Colonic mucosa (tissue), 4 donors: ENCODE data around the gene CREBL2. TPM values are rescaled to one million over a fixed set of nuclear protein-coding genes. Genes with fewer than 3 reads are reported as not detected.
"Not testable (repeated sequence)": the region's sequence is repeated elsewhere in the genome, so short reads cannot be mapped to it uniquely, and the experiment has no call there.

Experiments
- DNase-seq: peaks from one replicate; pipeline ENCODE4 v3.0.0-alpha.2; 2020
- H3K27ac ChIP-seq: fragments of 200-600 bp; one replicate; pipeline ENCODE4 v1.8.0; 2021
- H3K27me3 ChIP-seq: fragments of 200-600 bp; one replicate; pipeline ENCODE4 v1.8.0; 2021
- H3K36me3 ChIP-seq: fragments of 200-600 bp; one replicate; pipeline ENCODE4 v1.8.0; 2021
- H3K4me1 ChIP-seq: fragments of 200-600 bp; one replicate; pipeline ENCODE4 v1.8.0; 2021; ENCODE audit warnings: mild to moderate bottlenecking
- H3K4me3 ChIP-seq: fragments of 200-600 bp; one replicate; pipeline ENCODE4 v1.8.0; 2021
- H3K9ac ChIP-seq, 2 donors: one replicate each; pipeline ENCODE4 v1.7.0; 2013; ENCODE audit warnings: control low read depth in 2 of 2, low read depth in 2 of 2, low read length in 2 of 2
- H3K9me3 ChIP-seq: fragments of 200-600 bp; one replicate; pipeline ENCODE4 v1.8.0; 2021
- intact Hi-C: fragments of 100-400 bp; cut with DNase I; formaldehyde crosslinking; loops from one replicate; pipeline ENCODE4 v1.14.1; 2022
- total RNA-seq, 2 donors: library from RNA; stranded (reverse); fragmentation: NEBNext Ultra II Directional in 1 of 2; extraction: Animal tissue kit (Norgen Biotek cat#: 25700) in 1 of 2; gene quantifications; one replicate each; pipeline ENCODE4 v1.2.1, GENCODE V29; 2021
- TF ChIP-seq, protein P1 (sequence below): fragments of 200-600 bp; IDR thresholded peaks from one replicate; pipeline ENCODE4 v1.8.0; 2022; ENCODE audit warnings: antibody characterized with exemption, mild to moderate bottlenecking
- donor health status: healthy.
- donor health status: DM: no; HTN: no; CAD: no.
- donor health status: DM: no; HTN: no; CAD: no.

The CREBL2 gene
- total RNA-seq, 2 donors from 2014 or later: 18.6 to 28.9 TPM

DNA sequence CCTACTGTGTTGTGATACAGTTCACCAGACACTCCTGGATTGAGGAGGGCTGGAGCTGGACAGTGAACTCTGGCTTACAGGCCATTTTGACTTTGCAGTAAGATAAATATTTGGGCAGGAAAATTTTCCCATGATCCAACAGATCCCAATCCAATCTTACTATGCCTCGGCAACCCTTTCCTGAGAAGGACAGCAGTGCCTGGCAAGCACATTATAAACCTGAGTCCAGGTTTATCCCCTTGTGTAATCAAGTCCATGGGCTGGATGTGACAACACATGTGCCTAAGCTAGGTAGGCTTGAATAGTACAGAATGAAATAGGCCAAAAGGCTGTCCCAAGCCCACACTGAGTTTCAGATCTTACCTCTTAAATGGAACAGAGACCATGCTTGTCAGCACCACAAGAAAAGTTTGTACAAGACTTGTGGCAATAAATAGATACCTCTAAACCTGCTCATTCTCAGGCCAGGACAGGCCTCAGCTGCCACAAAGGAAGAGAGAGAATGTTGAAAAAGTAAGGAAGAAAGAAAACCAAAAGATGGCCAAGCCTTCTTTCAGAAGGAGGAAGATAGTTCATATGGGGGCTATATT is 34.9 kb downstream of the CREBL2 start:
- TF ChIP-seq, protein P1, sequence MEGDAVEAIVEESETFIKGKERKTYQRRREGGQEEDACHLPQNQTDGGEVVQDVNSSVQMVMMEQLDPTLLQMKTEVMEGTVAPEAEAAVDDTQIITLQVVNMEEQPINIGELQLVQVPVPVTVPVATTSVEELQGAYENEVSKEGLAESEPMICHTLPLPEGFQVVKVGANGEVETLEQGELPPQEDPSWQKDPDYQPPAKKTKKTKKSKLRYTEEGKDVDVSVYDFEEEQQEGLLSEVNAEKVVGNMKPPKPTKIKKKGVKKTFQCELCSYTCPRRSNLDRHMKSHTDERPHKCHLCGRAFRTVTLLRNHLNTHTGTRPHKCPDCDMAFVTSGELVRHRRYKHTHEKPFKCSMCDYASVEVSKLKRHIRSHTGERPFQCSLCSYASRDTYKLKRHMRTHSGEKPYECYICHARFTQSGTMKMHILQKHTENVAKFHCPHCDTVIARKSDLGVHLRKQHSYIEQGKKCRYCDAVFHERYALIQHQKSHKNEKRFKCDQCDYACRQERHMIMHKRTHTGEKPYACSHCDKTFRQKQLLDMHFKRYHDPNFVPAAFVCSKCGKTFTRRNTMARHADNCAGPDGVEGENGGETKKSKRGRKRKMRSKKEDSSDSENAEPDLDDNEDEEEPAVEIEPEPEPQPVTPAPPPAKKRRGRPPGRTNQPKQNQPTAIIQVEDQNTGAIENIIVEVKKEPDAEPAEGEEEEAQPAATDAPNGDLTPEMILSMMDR: no peak
- Histone ChIP-seq H3K27ac (no peak overlapping the region), H3K4me1 (no peaks in the 10 kb centered on the region), H3K27me3 (no peaks in the 10 kb centered on the region), H3K9ac (no peak overlapping the region), H3K4me3 (no peak overlapping the region), H3K9me3 (no peaks in the 10 kb centered on the region), H3K36me3 (no peaks in the 10 kb centered on the region)
- no peak for DNase-seq
- intact Hi-C loops: no loop called here

DNA sequence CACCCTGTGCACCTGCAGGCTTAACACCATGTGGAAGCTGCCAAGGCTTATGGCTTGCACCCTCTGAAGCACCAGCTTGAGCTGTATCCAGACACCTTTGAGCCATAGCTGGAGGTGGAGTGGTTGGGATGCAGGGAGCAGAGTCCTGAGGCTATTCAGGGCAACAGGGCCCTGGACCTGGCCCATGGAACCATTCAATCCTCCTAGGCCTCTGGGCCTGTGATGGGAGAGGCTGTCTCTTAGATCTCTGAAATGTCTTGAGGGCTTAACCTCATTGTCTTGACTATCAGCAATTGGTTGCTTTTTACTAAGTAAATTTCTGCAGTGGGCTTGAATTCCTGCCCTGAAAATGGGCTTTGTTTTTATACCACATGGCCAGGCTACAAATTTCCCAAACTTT is 36.6 kb downstream of the CREBL2 start:
- no peak overlapping the region for H3K27ac ChIP-seq
- TF ChIP-seq, protein P1: no peak
- no peaks in the 10 kb centered on the region for H3K36me3 ChIP-seq
- no peaks in the 10 kb centered on the region for H3K4me1 ChIP-seq
- no peak overlapping the region for H3K4me3 ChIP-seq
- H3K27me3 ChIP-seq: no peaks in the 10 kb centered on the region
- intact Hi-C loops: no loop called here
- no peaks in the 10 kb centered on the region for H3K9me3 ChIP-seq
- no peak for DNase-seq
- no peak overlapping the region for H3K9ac ChIP-seq

DNA sequence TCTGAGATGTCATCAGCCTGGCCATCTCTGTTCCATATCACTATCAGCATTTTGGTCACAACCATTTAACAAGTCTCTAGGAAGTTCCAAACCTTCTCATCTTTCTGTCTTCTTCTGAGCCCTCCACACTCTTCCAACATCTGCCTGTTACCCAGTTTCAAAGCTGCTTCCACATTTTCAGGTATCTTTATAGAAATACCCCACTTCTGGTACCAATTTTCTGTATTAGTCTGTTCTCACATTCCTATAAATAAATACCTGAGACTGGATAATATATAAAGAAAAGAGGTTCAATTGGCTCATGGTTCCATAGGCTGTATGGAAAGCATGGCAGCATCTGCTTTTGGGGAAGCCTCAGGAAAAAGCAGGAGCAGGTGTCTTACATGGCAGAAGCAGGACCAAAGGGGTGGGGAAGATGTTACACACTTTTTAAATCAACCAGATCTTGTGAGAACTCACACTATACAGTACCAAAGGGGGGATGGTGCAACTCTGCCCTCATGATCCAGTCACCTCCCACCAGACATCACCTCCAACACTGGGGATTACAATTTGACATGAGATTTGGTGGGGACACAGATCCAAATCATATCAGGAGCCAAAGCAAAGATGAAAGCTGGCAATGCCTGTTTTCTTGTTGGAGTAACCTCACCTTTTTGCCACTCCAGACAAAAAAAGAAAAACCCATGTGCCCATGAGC is 37.4 kb downstream of the CREBL2 start:
- Histone ChIP-seq H3K9me3 (no peaks in the 10 kb centered on the region), H3K27ac (no peak overlapping the region), H3K4me1 (no peaks in the 10 kb centered on the region), H3K9ac (no peak overlapping the region), H3K4me3 (no peak overlapping the region), H3K27me3 (no peaks in the 10 kb centered on the region), H3K36me3 (no peaks in the 10 kb centered on the region)
- TF ChIP-seq, protein P1: no peak
- intact Hi-C loops: no loop called here
- DNase-seq: no peak

DNA sequence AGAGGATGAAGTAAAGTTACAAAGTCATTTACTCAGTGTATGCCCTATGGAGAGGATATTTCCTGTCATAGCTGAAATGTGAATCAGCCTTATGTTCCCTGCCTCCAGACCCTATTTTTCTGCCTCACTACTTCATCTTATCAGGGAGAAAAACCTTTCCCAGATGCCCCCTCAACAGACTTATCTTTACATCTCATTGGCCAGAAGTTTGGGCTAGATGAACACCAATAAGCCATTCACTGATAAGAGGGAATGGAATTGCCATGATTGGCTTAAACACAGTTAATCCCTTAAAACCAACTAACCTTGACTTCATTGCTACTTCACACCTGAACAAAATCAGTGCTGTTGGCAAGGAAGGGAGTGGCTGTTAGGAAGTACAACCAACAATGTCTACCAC is 40.1 kb downstream of the CREBL2 start:
- TF ChIP-seq, protein P1: no peak
- no peak overlapping the region for H3K9ac ChIP-seq
- intact Hi-C loops: loop anchor here (10.0 kb wide), 1 partner anchor 147 kb away; no protein-coding TSS in a partner anchor
- H3K4me1 ChIP-seq: no peaks in the 10 kb centered on the region
- DNase-seq: no peak
- no peaks in the 10 kb centered on the region for H3K9me3 ChIP-seq
- no peak overlapping the region for H3K27ac ChIP-seq
- H3K4me3 ChIP-seq: no peak overlapping the region
- H3K27me3 ChIP-seq: no peaks in the 10 kb centered on the region
- H3K36me3 ChIP-seq: no peaks in the 10 kb centered on the region

DNA sequence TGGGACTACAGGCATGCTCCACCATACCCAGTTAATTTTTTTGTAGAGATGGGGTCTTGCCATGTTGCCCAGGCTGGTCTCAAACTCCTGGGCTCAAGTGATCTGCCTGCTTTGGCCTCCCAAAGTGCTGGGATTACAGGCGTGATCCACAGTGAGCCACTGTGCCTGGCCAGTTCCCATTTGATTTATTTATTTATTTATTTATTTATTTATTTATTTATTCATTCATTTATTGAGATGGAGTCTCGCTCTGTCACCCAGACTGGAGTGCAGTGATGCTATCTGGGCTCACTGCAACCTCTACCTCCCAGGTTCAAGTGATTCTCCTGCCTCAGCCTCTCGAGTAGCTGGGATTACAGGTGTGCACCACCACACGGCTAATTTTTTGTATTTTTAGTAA is 41.0 kb downstream of the CREBL2 start:
- H3K9me3 ChIP-seq, H3K27ac ChIP-seq, H3K9ac ChIP-seq, H3K27me3 ChIP-seq, H3K4me1 ChIP-seq, H3K4me3 ChIP-seq, DNase-seq, H3K36me3 ChIP-seq: not testable (repeated sequence)
- intact Hi-C loops: loop anchor here (10.0 kb wide), 1 partner anchor 148 kb away; no protein-coding TSS in a partner anchor

DNA sequence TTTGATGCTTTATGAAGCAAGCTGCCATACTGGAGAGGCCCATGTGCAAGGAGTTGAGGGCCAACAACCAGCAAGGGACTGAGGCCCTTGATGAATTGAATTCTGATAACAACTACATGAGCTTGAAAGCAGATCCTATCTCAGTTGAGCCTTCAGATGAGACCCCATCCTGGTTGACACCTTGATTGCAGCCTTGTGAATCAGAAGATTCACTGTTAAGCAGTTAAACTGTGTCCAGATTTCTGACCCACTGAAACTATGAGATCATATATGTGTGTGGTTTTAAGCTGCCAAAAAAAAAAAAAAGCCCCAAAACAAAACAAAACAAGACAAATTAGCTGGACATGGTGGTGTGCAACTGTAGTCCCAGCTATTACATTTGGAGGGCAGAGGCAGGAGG is 42.2 kb downstream of the CREBL2 start:
- Histone ChIP-seq H3K4me1 (no peaks in the 10 kb centered on the region), H3K4me3 (no peak overlapping the region), H3K9ac (no peak overlapping the region), H3K9me3 (no peaks in the 10 kb centered on the region), H3K36me3 (no peaks in the 10 kb centered on the region), H3K27me3 (no peaks in the 10 kb centered on the region), H3K27ac (no peak overlapping the region)
- DNase-seq: no peak
- intact Hi-C loops: loop anchor here (10.0 kb wide), 1 partner anchor 149 kb away; no protein-coding TSS in a partner anchor
- TF ChIP-seq, protein P1: no peak
